OCI-LY1 (cell line): ENCODE results near the gene MMEL1.

Experiments used
- H2AFZ ChIP-seq: fragments of 200-600 bp; sonication (generic), shearing (Covaris generic); 2 replicates; pipeline ENCODE4 v1.6.0; 2014; ENCODE audit warnings: antibody characterized with exemption, mild to moderate bottlenecking, low read length
- H3F3A ChIP-seq: fragments of 200-600 bp; sonication (generic), shearing (Covaris generic); 2 replicates; pipeline ENCODE4 v1.6.0; 2014; ENCODE audit warnings: mild to moderate bottlenecking, antibody characterized with exemption, low read length, moderate library complexity; ENCODE audit not compliant: insufficient read depth
- H3K27ac ChIP-seq: fragments of 200-600 bp; sonication (generic); 2 replicates; pipeline ENCODE4 v1.5.1; 2014; ENCODE audit warnings: low read length, mixed run types, mild to moderate bottlenecking, low read depth; ENCODE audit not compliant: poor library complexity, severe bottlenecking
- H3K27me3 ChIP-seq: fragments of 200-600 bp; sonication (generic); 2 replicates; pipeline ENCODE4 v1.6.0; 2014; ENCODE audit warnings: antibody characterized with exemption, mild to moderate bottlenecking, low read length, moderate library complexity; ENCODE audit not compliant: insufficient read depth
- H3K36me3 ChIP-seq: fragments of 200-600 bp; sonication (generic); 2 replicates; pipeline ENCODE4 v1.6.1; 2014; ENCODE audit warnings: mild to moderate bottlenecking, antibody characterized with exemption, low read length, moderate library complexity, mixed read lengths; ENCODE audit not compliant: insufficient read depth
- H3K4me1 ChIP-seq: fragments of 200-600 bp; sonication (generic); 2 replicates; pipeline ENCODE4 v1.5.1; 2014; ENCODE audit warnings: mild to moderate bottlenecking, low read length, moderate library complexity; ENCODE audit not compliant: insufficient read depth, severe bottlenecking
- H3K4me2 ChIP-seq: fragments of 200-600 bp; sonication (generic), shearing (Covaris generic); 2 replicates; pipeline ENCODE4 v1.6.1; 2014; ENCODE audit warnings: low read length
- H3K4me3 ChIP-seq: fragments of 200-600 bp; sonication (generic); 2 replicates; pipeline ENCODE4 v1.5.1; 2014; ENCODE audit warnings: low read length, low read depth, mild to moderate bottlenecking, mixed read lengths; ENCODE audit not compliant: poor library complexity, severe bottlenecking
- H3K79me2 ChIP-seq: fragments of 200-600 bp; shearing (Covaris generic); 2 replicates; pipeline ENCODE4 v1.6.1; 2016; ENCODE audit warnings: mixed run types, low read length, mixed read lengths; ENCODE audit not compliant: insufficient read depth
- H3K9ac ChIP-seq: fragments of 200-600 bp; sonication (generic), shearing (Covaris generic); 2 replicates; pipeline ENCODE4 v1.6.1; 2014; ENCODE audit warnings: mild to moderate bottlenecking, low read length, mixed read lengths
- H3K9me2 ChIP-seq: fragments of 200-600 bp; sonication (generic), shearing (Covaris generic); 2 replicates; pipeline ENCODE4 v1.6.1; 2014; ENCODE audit warnings: low read depth, mild to moderate bottlenecking, low read length, mixed read lengths
- H3K9me3 ChIP-seq: fragments of 200-600 bp; shearing (Covaris generic); 2 replicates; pipeline ENCODE4 v1.6.1; 2014; ENCODE audit warnings: low read length, mixed read lengths
- H4K20me1 ChIP-seq: fragments of 200-600 bp; sonication (generic), shearing (Covaris generic); 2 replicates; pipeline ENCODE4 v1.6.0; 2016; ENCODE audit warnings: mild to moderate bottlenecking, low read length; ENCODE audit not compliant: insufficient read depth
- EZH2 ChIP-seq: fragments of 200-600 bp; sonication (generic), shearing (Covaris generic); IDR thresholded peaks from 2 replicates; pipeline ENCODE4 v1.8.0; 2017; ENCODE audit warnings: borderline replicate concordance, mixed run types, mild to moderate bottlenecking, antibody characterized with exemption, low read length, moderate library complexity, mixed read lengths
- TF ChIP-seq, protein P1 (sequence below): fragments of 200-600 bp; sonication (generic), shearing (Covaris generic); IDR thresholded peaks from 2 replicates; pipeline ENCODE4 v1.5.1; 2017; ENCODE audit warnings: mild to moderate bottlenecking, antibody characterized with exemption, low read length, moderate library complexity, mixed read lengths

Gene MMEL1

DNA sequence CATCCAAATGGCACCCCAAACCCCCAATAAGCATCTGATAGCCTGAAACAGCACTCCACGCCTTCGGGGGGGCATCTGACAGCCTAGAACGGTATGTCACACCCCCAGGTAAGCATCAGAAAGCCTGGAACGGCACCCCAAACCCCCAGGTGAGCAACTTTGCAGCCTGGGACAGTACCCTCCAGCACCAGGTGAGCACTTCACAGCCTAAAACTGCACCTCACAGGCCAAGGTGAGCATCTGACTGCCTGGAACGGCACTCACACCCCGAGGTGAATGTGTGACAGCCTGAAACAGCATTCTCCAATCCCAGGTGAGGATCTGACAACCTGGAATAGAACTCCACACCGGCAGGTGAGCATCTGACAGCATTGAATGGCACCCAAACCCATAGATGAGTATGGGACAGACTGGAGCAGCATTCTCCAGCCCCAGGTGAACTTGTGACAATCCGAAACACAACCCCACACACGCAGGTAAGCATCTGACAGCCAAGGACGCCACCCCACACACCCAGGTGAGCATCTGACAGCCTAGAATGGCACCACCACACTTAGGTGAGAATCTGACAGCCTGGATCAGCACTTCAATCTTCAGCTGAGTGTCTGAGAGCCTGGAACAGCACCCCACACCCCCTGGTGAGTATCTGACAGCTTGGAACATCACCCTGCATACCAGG, 18.3 kb upstream of the MMEL1 start:
- Histone ChIP-seq H3K27me3 (no peaks in the 10 kb centered on the region; the same call in 1 of the 2 replicates), H3K9ac (no peak overlapping the region), H4K20me1 (no peaks in the 10 kb centered on the region), H3K27ac (no peak overlapping the region), H3K36me3 (no peaks in the 10 kb centered on the region), H2AFZ (no peak overlapping the region), H3K9me3 (peaks cover 10% of the 10 kb centered on the region), H3K79me2 (no peaks in the 10 kb centered on the region), H3F3A (no peaks in the 10 kb centered on the region), H3K9me2 (no peaks in the 10 kb centered on the region), H3K4me2 (no peak overlapping the region), H3K4me3 (no peak overlapping the region), H3K4me1 (no peaks in the 10 kb centered on the region)
- no peak for TF ChIP-seq EZH2
- TF ChIP-seq, protein P1, sequence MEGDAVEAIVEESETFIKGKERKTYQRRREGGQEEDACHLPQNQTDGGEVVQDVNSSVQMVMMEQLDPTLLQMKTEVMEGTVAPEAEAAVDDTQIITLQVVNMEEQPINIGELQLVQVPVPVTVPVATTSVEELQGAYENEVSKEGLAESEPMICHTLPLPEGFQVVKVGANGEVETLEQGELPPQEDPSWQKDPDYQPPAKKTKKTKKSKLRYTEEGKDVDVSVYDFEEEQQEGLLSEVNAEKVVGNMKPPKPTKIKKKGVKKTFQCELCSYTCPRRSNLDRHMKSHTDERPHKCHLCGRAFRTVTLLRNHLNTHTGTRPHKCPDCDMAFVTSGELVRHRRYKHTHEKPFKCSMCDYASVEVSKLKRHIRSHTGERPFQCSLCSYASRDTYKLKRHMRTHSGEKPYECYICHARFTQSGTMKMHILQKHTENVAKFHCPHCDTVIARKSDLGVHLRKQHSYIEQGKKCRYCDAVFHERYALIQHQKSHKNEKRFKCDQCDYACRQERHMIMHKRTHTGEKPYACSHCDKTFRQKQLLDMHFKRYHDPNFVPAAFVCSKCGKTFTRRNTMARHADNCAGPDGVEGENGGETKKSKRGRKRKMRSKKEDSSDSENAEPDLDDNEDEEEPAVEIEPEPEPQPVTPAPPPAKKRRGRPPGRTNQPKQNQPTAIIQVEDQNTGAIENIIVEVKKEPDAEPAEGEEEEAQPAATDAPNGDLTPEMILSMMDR, result no peak

DNA sequence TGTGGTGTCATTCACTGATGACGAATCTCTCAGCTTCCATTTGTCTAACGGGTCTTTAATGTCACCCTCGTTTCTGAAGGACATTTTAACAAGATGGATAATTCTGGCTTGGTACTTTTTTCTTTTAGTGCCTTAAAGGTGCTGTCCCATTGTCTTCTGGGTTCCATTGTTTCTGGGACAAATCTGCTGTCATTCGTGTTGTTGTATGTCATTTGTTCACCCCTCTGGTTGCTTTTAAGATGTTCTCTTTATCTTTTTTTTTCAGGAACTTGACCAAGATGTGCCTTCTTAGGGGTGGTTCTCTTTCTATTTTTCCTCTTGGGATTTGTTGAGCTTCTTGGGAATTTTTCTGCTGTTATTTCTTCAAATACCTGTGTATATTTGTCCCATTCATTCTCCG, 14.0 kb upstream of the MMEL1 start:
- H3K27ac ChIP-seq, result no peak overlapping the region
- H2AFZ ChIP-seq, result no peak overlapping the region
- H3K9me2 ChIP-seq, result no peaks in the 10 kb centered on the region
- H3K79me2 ChIP-seq, result no peaks in the 10 kb centered on the region
- no peaks in the 10 kb centered on the region for H3K36me3 ChIP-seq
- H3K9me3 ChIP-seq, result peaks cover 10% of the 10 kb centered on the region
- no peaks in the 10 kb centered on the region for H3F3A ChIP-seq
- TF ChIP-seq, protein P1, result no peak
- no peak for TF ChIP-seq EZH2
- no peaks in the 10 kb centered on the region; the same call in 1 of the 2 replicates for H3K27me3 ChIP-seq
- H3K9ac ChIP-seq, result no peak overlapping the region
- H3K4me3 ChIP-seq, result no peak overlapping the region
- H4K20me1 ChIP-seq, result no peaks in the 10 kb centered on the region
- no peak overlapping the region for H3K4me2 ChIP-seq
- H3K4me1 ChIP-seq, result peaks cover 9% of the 10 kb centered on the region

DNA sequence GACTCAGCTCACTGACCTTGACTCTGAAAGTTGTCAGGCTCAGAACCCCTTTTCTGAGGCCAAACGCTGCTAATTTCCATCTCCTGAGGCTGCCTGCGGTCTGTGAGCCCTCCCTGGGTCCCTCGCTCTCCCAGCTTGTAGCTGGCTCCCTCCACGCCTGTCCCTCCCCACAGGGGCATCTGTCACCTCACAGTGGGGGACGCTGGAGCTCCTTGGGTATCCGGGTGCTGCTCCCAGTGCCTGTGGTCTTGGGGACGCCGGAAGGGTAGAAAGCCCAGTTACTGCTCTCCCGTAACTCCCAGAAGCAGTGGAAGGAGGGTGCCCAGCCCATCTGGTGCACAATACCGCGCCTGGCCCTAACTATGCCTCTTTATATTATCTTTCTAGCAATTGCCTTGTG, 13.0 kb upstream of the MMEL1 start:
- H3K79me2 ChIP-seq, result no peaks in the 10 kb centered on the region
- H3K27me3 ChIP-seq, result no peaks in the 10 kb centered on the region; the same call in 1 of the 2 replicates
- H3K27ac ChIP-seq, result no peak overlapping the region
- H3K4me1 ChIP-seq, result peaks cover 10% of the 10 kb centered on the region
- H3K4me2 ChIP-seq, result no peak overlapping the region
- H3K4me3 ChIP-seq, result no peak overlapping the region
- TF ChIP-seq, protein P1, result no peak
- TF ChIP-seq EZH2, result no peak
- no peaks in the 10 kb centered on the region for H3F3A ChIP-seq
- no peaks in the 10 kb centered on the region for H3K9me2 ChIP-seq
- H2AFZ ChIP-seq, result no peak overlapping the region
- H3K36me3 ChIP-seq, result no peaks in the 10 kb centered on the region
- no peaks in the 10 kb centered on the region for H4K20me1 ChIP-seq
- peaks cover 10% of the 10 kb centered on the region for H3K9me3 ChIP-seq
- no peak overlapping the region for H3K9ac ChIP-seq
